K562 (cell line): ENCODE measurements around the gene ITPR1. TPM values are rescaled to one million over a fixed set of nuclear protein-coding genes. Genes with fewer than 3 reads are reported as not detected.

Source experiments
- ARID2 ChIP-seq: fragments of 450-650 bp; IDR thresholded peaks from 2 replicates; pipeline ENCODE4 v1.6.1; 2017; ENCODE audit warnings: antibody characterized with exemption, mild to moderate bottlenecking
- ARNT ChIP-seq, 2 experiments: fragments of 450-650 bp; IDR thresholded peaks; 2 replicates each; pipeline ENCODE4 v1.6.1; 2016; ENCODE audit warnings: mild to moderate bottlenecking in 1 of 2
- ETS1 ChIP-seq: conservative IDR thresholded peaks from 2 replicates; pipeline ENCODE4 v1.6.1; 2011; ENCODE audit warnings: low read depth, mild to moderate bottlenecking, low read length; ENCODE audit not compliant: control insufficient read depth
- FIP1L1 ChIP-seq: fragments of 200-400 bp; formaldehyde crosslinking; IDR thresholded peaks from 2 replicates; pipeline ENCODE4 v1.6.1; 2018; ENCODE audit warnings: mild to moderate bottlenecking, low read depth, low read length; ENCODE audit not compliant: poor library complexity, severe bottlenecking
- FOXJ2 ChIP-seq: fragments of 200-800 bp; sonication (Bioruptor generic); IDR thresholded peaks from 2 replicates; pipeline ENCODE4 v1.6.1; 2016; ENCODE audit warnings: missing genetic modification characterization, missing compliant biosample characterization
- HCFC1 ChIP-seq: IDR thresholded peaks from 2 replicates; pipeline ENCODE4 v1.6.1; 2012; ENCODE audit warnings: low read depth, low read length, improper control_type of control experiment
- KDM1A ChIP-seq, 2 experiments: fragments of 450-650 bp; IDR thresholded peaks; 2 replicates each; pipeline ENCODE4 v1.6.1; 2016; ENCODE audit warnings: mild to moderate bottlenecking in 2 of 2
- MITF ChIP-seq: IDR thresholded peaks from 2 replicates; pipeline ENCODE4 v1.6.1; 2014; ENCODE audit warnings: antibody characterized with exemption
- NCOA1 ChIP-seq: fragments of 450-650 bp; IDR thresholded peaks from 2 replicates; pipeline ENCODE4 v1.6.1; 2016; ENCODE audit warnings: low read depth
- NONO ChIP-seq, 2 experiments: fragments of 200-400 bp in 1 of 2; fragments of 450-650 bp in 1 of 2; formaldehyde crosslinking in 1 of 2; IDR thresholded peaks; 2 replicates each; pipeline ENCODE4 v1.6.1; 2017; ENCODE audit warnings: low read depth in 2 of 2, mild to moderate bottlenecking in 2 of 2, moderate library complexity in 2 of 2, low read length in 1 of 2
- XRCC4 ChIP-seq: IDR thresholded peaks from one replicate; pipeline ENCODE4 v1.6.1; 2011; ENCODE audit not compliant: insufficient read depth, insufficient read length; ENCODE audit errors: extremely low read depth
- ZBTB2 ChIP-seq: fragments of 450-650 bp; IDR thresholded peaks from 2 replicates; pipeline ENCODE4 v1.6.1; 2016; ENCODE audit warnings: antibody characterized with exemption
- ZNF407 ChIP-seq: fragments of 450-650 bp; IDR thresholded peaks from 2 replicates; pipeline ENCODE4 v1.6.1; 2016; ENCODE audit warnings: low read depth
- polyA plus RNA-seq, 8 experiments: library from polyadenylated mRNA; depleted of rRNA in 4 of 8; stranded (reverse) in 5 of 8; unstranded in 3 of 8; fragments of >200 nt; fragmentation: Nextera tagmentation in 2 of 8; fragmentation: Illumina TruSeq in 1 of 8; extraction: Ambion mirVana in 2 of 8; extraction: Trizol in 1 of 8; gene quantifications; 2 replicates each; pipeline versions ENCODE4 v1.2.1 to v1.2.3, GENCODE V29; 2011 to 2014; ENCODE audit warnings: inconsistent platforms in 1 of 8, missing spikeins in 1 of 8
- total RNA-seq, 7 experiments: library from RNA; depleted of rRNA in 6 of 7; stranded (reverse); fragments of >200 nt in 6 of 7; fragmentation: Illumina TruSeq in 2 of 7; extraction: Trizol in 2 of 7; gene quantifications; 2 replicates each; pipeline versions ENCODE4 v1.2.1 to v1.2.3, GENCODE V29; 2011 to 2021; ENCODE audit warnings: low replicate concordance in 1 of 7

Gene ITPR1
- total and polyA plus RNA-seq, 9 of the 15 experiments (the other 6 are each of a cell fraction or from before 2014, with no cell fraction given) = 22.4 to 40.0 (median 27.4) TPM

GRCh38 chr3:4493014-4493940 lies at the start of gene ITPR1 (continued):
- TF ChIP-seq ZNF407 (no peak), ZBTB2 (peak; percentile 69), ARNT (IDR thresholded peaks at IDR 0.05) (0 out of 4 replicates have a peak, but pooled peaks of 1 of the 2 experiments have one; percentile 25), NCOA1 (no peak; the same call in 1 of the 2 replicates), FIP1L1 (peak; percentile 58), ETS1 (peak; percentile 99), XRCC4 (no peak), ARID2 (no peak), MITF (0 out of 2 replicates have a peak, but pooled peaks have one; percentile 6), KDM1A (IDR thresholded peaks at IDR 0.05) (no peak), NONO (IDR thresholded peaks at IDR 0.05; ENCODE audit: low read depth in 2 of 2, low read length in 1 of 2) (peak in 1 of 2 experiments; percentile 91; a peak in 2 of 4 replicates), HCFC1 (peak; percentile 99), FOXJ2 (tag) (no peak)
